Panc1 (cell line): ENCODE results near the gene CDK19.

Source experiments
- CTCF ChIP-seq: fragments of 450-650 bp; IDR thresholded peaks from 2 replicates; pipeline ENCODE4 v1.5.1; 2017; ENCODE audit warnings: mild to moderate bottlenecking
- POLR2AphosphoS5 ChIP-seq: IDR thresholded peaks from 2 replicates; pipeline ENCODE4 v1.6.1; 2012; ENCODE audit warnings: mild to moderate bottlenecking, low read depth, low read length, moderate library complexity
- REST ChIP-seq, 2 experiments: IDR thresholded peaks; 2 replicates each; pipeline ENCODE4 v1.6.1; 2011 to 2012; ENCODE audit warnings: low read depth in 2 of 2, control low read depth in 1 of 2, low read length in 1 of 2, mild to moderate bottlenecking in 1 of 2, moderate library complexity in 1 of 2; ENCODE audit not compliant: insufficient read depth in 1 of 2
- SIN3A ChIP-seq: IDR thresholded peaks from 2 replicates; pipeline ENCODE4 v1.6.1; 2012; ENCODE audit warnings: low read depth, mild to moderate bottlenecking, low read length, moderate library complexity, borderline replicate concordance; ENCODE audit not compliant: insufficient read depth
- TCF7L2 ChIP-seq: IDR thresholded peaks from 2 replicates; pipeline ENCODE4 v1.6.1; 2011; ENCODE audit warnings: mild to moderate bottlenecking, low read depth, low read length, inconsistent platforms

DNA sequence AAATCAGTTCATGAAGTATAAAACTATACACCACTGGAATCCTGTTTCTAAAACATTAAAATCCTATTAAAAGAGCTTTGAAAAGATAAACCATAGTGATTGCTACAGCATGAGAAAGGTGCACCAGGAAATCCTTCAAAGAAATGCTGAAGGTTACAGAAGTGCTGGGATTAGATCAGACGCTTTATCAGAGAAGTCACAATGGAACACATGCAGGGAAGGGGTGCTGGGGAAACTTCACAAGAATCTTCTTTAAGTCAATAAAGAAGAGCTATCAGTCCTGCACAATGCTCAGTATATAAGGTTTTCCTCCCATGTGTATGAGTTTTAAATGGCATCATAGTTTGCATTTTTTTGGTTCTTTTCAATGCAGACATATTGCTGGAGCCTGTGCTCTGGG is 201.2 kb downstream of the CDK19 start:
- TF ChIP-seq POLR2AphosphoS5 (no peak), CTCF (no peak), REST (IDR thresholded peaks at IDR 0.05; ENCODE audit: insufficient read depth in 1 of 2, low read depth in 2 of 2, low read length in 1 of 2) (no peak), TCF7L2 (no peak), SIN3A (no peak)
